Activated CD4-positive, alpha-beta T cell treated with anti-CD3 and anti-CD28 coated beads for 1 hour (primary cell): Measurements from ENCODE around the gene ARHGAP8.

Experiments used
- DNase-seq: peaks from one replicate; pipeline ENCODE4 v3.0.0-alpha.2; 2020

ARHGAP8 gene

DNA sequence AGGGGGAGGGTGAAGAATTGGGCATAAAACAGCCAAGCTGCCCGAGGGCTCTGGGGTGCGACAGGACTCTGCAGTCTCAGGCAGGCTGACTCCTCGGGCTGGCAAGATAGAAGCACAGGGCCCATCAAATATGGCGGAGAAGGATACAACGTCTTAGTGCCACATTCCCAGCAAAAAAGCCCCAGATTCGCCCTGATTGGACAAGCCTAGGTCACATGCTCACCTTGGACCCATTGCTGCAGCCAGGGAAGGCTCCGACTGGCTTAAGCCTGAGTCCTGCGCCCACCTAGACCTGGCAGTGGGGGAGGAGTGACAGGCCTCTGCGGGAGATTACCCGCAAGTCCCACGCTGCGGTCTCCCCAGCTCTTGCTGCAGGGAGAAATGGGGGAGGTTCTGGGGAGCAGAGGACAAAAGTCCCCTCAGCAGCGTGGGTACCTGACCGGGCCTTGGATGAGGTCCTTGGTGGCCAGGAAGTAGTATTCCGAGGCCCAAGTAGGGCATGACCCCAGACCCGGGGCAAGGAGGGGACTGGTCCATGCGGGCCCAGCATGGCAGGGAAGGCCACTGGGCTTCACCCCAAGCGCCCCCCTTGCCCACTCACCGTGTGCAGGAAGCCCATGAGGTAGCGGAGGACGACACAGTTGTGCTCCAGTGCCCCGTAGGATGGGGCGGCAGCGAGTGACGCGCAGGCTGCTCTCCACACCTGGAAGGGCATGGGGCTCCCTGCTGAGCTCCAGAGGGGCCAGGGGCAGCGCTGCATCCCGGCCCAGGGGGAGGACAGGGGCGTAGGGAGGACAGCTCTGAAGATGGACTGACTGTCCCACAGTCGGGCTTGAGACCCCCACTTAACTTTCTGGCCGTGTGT is 113.0 kb downstream of the ARHGAP8 start:
- no peak for DNase-seq

DNA sequence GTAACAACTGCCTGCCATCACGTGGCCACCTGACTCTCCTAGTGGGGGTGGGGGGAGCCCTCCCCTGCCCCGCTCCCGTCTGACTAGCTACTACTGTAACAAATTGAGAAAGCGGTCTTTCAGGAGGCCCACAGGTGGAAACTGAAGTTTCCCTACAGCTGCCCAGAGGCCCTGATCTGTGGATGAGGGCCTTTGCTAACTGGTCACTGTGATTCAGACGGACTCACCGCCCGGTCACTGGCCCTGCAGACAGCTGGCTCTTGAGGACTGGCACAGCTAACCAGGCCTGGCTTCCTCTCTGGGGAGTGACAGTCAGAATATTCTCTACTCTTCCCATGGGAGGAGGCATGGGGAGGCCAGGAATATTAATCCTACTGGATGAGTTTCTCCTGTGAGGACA is 116.8 kb downstream of the ARHGAP8 start:
- DNase-seq, result no peak

DNA sequence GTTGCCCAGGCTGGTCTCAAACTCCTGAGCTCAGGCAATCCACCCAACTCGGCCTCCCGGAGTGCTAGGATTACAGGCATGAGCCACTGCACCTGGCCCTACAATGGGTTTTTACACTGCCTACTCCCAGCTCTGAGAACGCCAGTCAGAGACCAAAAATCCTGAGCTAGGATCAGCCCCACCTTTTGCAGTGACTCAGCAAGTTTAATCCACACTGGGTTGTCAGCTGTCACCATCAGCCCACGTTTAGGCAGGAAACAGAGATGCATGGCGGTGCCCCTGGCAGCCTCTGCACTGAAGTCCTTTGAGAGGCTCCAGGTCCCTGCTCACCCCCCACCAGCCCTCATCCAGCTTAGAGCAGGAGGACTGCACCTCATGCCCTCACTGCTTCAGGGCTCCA is 117.6 kb downstream of the ARHGAP8 start:
- DNase-seq, result no peak

DNA sequence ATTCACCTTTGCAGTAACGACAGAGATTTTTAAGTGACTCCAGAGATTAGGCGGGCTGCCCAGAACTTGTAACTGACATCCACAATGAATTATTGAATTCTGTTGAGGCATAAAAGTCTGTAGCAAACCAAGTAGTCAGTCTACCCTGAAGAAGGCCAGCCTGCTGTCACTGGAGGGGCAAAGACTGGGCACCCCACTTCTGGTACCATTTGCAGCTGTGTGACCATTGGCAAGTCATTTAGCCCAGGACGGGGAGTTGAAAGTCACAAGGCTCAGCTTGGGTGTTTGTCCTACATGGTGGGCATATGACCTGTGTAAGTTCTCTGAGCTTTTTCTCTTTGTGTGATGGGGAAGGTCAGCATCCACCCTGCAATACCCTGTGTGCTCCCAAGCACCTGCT is 119.4 kb downstream of the ARHGAP8 start:
- DNase-seq, result no peak

DNA sequence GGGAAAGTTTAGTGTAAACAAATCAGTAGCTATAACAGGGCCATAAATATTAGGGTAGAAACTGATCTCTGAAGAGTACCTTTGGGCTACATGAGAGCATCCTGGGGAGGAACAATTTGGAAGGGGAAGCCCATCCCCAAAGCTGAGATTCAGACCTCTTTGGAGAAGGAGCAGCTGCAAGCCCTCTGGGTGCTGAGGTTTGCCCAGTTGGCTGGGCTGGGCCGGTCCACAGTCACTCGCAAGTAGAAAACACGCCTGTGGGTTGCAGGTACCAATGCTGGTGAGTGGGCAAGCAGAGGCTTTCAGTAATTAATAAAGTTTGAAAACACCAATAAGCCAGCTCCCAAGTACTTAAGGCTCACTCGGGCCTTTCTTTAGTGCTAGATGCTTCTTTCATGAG is 124.5 kb downstream of the ARHGAP8 start:
- no peak for DNase-seq

DNA sequence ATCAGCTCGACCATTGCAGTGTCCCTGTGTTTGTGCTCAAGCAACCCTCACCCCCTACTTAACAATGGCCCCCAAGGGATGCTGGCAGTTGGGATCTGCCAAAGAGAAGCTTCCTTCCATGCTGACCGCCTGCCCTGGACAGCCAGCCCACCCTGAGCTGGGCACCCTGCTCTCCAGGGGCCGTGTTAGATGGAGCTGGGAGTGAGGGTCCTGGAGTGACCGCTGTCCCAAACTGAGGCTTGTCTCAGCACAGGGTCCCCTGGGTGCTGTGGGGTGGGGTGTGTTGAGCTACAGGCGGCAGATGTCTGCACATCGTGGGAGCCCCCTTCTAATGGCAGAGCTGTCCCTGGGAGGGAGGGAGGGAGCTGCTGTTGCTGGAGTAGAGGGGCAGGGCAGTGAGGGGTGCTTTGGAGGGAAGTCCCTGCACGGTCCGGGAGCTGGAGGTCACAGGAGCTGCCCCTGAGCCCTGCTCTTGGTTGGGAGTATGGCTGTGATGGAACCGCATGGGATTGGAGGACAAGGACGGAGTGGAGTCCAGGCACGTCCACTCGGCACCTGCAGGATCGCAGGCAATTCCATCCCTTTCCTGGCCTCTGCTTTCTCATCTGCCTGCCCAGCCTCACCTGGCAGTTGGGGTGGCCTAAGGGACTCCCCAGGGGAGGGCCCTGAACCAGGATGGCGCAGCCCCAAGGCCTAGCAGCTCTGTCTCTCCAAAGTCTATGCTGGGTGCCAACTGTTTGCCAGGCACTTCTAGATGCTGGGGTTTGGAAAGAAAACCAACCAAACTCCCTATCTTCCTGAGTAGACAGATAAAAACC is 126.3 kb downstream of the ARHGAP8 start:
- no peak for DNase-seq

DNA sequence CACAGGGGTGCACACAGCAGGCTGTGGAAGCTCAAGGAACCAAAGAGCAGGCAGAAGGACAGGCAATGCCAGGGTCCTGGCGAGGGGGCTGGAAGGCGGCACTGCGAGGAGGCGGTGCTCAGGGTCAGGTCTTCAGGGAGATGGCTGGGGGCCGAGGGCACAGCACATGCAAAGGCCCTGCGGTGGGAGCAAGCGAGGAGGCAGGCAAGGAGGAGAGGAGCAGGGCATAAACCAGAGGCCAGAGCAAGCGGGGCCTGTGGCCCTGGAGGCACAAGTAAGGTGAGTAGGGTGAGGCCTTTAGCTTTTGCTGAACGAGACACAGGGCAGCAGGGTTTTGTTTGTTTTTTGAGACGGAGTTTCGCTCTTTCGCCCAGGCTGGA is 126.9 kb downstream of the ARHGAP8 start:
- no peak for DNase-seq

DNA sequence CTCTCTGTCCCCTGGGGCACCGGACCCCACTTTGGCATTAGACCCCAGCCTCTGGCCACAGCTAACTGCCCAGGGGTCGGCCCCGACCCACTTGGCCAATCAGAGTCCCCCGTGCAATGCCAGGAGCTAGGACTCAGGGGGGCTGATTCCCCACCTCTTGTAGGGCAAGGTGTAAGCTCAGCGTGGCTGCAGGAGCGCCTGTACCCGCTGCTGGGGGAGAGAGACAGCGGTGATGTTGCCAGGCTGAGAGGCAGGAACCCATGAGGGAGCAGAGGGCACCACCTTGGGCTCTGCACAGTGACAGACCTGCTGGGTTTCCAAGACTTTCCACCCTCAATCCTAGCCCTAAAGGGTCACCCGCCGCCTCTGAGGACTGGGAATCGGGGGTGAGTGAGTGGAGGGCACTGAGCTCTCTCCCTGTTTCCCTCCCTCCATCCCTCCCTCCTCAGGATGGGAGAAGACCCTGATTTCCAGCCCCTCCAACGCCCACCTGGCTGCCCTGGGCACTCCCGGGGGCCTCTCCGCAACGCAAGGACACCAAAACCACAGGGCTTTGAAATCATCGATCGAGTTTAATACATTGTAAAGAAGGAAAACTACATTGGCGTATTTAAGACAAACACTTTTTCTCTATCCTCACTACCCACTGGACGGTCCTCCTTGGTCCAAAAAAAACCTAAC is 128.4 kb downstream of the ARHGAP8 start:
- DNase-seq, result no peak

DNA sequence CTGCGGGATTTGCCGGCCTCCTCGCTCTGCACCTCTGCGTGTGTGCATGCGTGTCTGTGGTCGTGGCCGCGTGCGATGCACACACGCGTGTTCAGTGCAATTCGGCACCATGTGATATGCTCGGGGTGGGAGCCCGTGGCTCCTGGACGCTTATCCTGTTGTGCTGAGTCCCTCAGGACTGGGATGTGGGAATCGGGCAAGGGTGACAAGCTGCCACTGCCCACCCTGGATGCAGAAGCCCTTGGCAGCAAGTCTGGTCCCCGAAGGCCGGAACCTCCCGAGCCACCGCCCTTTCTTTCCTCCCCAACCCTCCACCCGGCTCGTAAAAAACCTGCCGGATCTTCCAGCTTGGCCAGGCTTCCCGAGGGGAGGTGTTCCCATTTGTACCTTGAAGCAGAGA is 129.2 kb downstream of the ARHGAP8 start:
- no peak for DNase-seq

DNA sequence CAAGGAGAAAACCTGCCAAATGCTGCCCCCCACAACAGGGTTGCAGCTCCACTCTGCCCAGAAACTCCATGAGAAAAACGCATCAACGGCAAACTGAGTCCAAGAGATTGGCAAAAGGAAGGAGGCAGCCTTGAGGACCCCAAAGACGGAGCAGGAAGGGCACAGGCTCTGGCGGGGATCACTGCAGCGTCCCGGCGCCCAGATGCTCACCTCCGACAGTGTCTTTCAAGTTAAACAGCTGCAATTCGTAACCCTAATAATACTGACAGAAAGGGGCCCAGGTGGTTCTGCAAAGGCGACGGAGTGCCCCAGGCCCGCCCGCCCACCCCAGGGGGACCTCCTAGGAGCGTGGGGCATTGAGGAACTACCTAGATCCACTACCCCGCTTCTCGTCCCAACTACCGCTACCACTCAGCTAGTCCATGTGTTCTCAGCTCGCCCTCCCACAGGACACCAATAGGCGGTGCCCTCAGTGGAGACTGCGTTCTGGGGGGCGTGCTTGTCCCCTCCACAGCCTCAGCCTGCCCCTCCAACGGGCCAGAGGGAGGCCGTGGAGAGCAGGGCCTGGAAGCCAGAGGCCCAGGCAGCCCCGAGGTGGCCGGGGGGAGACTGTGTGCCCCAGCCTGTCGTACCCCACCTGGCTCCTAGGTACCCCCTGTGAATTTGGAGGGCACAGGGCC is 130.0 kb downstream of the ARHGAP8 start:
- no peak for DNase-seq

DNA sequence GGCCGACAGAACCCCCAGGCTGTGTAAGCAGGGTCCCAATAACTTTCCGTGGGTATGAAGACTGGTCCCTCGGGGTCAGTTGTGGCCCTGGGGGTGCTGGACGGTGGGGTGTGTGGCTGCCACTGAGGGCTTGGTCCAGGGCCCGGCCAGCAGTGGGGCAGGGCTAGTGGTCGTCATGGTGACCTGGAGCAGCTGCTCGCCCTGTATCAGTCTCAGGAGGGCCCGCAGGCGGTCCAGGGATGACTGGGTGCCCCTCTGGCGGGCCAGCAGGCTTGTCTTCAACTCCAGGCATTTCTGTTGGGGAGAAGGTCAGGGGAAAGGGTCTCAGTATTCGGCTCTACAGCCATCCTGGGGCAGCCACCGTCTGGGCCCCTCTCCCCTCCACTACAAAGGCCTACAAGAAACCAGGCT is 130.6 kb downstream of the ARHGAP8 start:
- no peak for DNase-seq

DNA sequence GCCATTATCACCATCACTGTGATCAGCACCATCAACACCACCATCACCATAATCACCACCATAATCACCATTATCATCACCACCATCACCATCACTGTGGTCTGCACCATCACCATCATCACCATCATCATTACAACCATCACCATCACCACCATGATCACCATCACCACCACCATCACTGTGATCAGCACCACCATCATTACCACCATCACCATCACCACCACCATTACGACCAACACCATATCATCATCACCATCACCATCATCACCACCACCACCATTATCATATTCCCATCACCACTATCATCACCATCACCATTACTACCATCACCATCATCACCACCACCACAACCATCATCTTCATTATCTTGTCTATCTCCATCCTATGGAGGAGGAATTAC is 132.2 kb downstream of the ARHGAP8 start:
- no peak for DNase-seq

DNA sequence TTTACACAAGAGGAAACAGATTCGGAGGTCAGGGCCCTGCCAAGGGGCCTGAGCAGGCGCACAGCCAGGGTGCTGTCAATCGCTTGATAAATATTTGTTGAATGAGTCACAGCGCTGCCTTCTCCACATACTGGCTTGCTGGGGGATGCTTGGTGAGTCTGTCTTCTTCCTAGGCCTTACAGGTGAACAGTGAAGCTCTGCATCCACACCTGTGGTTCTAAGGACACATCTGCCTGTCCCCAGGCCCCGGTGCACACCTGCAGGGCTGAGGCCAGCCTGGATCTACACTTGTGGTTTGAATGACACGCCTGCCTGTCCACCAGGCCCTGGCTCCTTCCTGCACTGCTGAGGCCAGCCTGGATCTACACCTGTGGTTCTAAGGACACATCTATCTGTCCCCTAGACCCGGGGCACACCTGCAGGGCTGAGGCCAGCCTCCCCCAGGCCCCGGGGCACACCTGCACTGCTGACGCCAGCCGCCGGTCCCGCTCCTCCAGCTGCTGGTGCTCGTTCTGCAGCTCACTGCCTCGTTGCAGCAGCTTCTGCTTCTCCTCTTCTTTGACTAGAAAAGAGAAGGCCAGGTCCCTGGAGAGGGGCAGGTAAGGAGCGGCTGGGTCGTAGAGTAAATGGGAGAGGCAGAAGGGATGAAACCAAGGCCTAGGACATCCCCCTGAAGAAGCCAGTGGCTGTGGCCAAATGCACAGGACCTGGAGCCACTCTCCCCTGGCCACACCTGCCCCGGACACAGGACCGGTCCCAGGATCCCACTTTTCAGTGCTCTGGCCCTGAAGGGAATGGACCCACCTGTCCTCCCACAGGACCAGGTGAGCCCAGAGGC is 132.8 kb downstream of the ARHGAP8 start:
- DNase-seq, result no peak

DNA sequence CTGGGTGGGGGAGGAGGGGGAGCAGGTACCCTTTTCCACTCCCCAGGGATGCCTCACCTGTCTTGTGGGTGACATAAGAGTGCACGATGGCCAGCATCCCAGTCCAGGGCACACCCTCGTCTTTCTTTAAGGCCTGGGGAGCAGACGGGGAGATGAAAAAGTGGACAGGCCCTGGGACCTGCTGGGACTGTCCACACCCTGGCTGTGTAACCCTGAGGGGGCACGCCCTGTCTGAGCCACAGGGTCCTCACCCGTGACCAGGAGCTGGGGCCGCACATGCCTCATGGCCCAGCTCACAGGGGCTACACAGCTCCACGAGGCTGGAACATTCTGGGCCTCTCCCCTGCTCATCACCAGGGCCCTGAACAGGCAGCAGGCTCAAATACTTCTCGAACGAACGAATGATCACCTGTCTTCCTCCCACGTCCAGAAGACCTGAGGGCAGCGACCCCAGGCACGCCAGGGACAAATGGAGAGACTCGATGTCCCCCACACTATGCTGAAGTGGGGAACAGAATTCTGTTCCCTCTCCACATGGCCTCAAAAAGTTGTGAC is 133.5 kb downstream of the ARHGAP8 start:
- DNase-seq, result no peak

DNA sequence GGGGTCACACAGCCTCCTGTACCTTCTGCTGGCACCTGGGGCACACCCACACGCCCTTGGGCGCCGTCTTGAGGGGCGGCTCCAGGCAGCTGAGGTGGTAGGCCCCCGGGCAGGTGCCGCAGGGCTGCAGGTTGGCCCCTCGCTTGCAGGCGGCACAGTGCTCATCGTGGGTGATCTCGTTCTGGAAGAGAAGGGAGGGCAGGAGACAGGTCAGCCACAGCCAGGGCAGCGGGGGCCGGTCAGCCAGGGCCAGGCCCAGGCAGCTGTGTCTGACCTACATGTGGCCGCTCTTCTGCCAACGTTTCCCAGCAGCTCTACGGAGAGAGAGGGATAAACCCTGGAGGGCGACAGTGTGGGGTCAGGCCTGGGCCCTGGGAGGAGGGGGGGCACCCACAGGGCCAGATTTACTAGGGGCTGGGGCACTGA is 135.6 kb downstream of the ARHGAP8 start:
- no peak for DNase-seq

DNA sequence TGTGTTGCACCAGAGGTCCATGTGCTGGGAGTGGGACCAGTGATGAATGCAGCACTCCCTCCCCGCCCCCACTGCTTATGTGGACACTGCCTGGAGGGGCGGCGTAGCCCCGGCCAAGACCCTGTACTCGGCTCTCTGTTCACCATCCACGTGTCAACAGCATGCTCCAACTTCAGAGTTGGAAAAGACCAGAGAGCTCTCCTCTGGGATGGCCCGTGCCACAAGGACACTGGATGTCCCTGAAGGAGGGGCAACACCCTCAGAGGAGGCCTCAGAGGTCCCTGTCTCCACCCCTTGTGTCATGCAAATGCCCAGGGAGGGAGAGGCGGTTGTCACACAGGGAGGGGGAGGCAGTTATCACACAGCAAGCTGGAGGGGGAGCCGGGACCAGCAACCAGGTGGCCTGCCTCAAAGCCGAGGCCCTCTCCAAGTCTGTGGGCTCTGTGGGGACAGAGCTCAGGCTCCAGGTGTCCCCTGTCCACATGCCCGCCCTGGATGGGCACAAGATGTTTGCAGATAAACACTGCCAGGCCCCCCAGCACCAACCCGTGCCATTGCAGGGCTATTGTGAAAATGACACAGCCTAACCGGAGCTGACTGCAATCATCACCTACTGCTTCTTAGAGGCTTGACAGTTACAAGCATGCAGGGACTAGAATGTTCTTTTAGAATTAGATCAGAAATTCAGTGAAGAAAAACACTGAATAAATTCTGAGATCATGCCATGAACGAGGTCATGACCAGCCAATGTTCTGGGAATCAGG is 136.3 kb downstream of the ARHGAP8 start:
- no peak for DNase-seq

DNA sequence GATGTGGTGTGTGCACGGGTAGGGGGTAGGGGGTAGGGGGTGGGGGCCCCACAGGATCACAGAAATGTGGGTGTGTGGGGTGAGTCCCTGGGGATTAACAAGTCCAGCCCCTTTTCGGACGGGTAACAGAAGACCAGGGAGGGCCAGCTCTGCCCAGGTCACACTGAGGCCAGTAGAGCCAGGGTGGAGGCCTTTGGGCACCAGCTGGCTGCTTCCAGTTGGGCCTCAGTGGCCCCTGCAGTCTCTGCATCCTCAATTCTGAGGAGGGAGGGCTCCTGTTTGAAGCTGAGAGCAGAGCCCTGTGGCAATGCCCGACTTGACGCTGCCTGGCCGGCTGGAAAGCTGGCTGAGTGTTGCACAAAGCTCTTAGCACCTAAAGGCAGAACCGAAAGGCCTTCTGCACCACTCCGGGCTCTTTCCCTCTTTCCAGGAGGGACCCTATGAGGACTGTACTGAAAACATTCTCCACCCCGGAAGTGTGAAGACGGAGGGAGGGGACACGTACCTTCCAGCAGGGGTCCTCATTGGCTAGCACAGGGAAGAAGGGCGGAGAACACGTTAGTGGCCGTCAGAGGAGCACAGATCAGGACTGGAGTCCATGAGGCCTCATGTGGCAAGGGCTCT is 137.0 kb downstream of the ARHGAP8 start:
- no peak for DNase-seq

DNA sequence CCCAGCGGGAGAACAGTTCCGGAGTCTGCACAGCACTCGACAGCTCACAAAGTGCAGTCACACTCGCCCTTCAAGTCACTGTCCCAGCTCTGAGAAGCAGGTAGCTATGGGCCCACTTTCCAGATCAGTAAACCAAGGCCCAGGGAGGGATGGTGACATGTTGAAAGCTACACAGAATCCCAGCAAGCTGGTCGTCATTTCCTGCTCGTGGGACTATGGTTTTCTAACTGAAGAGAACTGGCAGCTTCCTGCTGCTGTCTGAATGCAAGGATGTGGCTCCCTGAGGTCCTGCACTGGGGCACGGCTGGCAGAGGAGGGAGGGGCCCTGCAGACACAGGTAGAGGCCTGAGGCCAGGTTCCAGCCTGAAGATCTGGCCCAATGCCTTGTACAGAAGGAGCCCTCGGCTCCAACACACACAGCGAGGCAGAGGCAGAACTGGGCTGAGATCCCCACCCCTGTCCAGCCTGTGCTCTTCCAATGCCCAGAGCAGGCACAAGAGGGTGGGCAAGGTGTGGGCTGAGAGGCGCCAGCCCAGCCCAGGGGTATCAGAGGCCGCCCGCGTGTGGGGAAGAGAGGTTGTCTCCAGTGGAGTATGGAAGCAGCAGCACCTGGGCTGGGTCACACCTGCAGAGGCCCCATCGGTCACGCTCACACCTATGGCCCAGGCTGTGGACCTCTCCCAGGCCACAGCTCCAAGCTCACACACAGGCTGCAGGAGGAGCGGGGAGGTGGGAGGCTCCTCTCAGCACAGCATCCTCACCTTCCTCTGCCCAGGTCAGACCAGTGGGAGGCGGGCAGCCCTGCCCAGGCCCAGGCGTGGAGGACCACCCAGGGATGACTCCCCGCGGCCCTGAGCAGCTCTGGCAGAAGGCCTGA is 138.3 kb downstream of the ARHGAP8 start:
- no peak for DNase-seq

DNA sequence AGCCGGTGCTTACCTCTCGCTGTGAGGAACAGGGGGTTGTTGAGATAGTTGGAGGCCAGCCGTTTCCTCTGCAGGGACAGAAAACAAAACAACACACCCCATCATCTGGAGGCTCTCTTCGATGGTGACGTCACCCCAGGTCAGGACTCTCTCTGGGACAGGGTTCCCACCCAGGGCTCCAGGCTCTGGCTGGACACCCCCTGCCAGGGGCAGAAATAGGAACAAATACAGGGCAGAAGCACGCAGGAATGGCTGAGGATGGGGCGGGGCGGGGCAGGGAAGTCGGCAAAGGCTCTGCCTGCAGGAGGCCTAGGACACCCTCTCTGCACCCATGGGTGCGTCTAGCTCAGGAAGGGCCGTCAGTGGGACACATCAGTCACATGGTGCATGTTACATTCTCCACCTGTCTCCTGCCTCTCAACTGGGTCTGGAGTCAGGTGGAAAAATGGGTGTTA is 138.9 kb downstream of the ARHGAP8 start:
- no peak for DNase-seq
